ENCODE measurements around the gene DUOX2. TPM values are rescaled to one million over a fixed set of nuclear protein-coding genes. Genes with fewer than 3 reads are reported as not detected.
"Not testable (repeated sequence)": the region's sequence is repeated elsewhere in the genome, so short reads cannot be mapped to it uniquely, and the experiment has no call there.

The DUOX2 gene
- total and polyA plus RNA-seq, 4 donors = 1.0 to 3.8 (median 2.1) TPM

GRCh38 chr15:45058690-45059675 is 55.0 kb downstream of the DUOX2 start:
- H3K27me3 ChIP-seq (ENCODE audit: control insufficient read depth in 3 of 3, insufficient read depth in 3 of 3, low read length in 2 of 3); H3K9me3 ChIP-seq (ENCODE audit: control insufficient read depth in 4 of 4, insufficient read depth in 3 of 4, low read length in 3 of 4); H3K4me3 ChIP-seq; H3K4me1 ChIP-seq (ENCODE audit: control insufficient read depth in 5 of 5, insufficient read depth in 5 of 5, low read length in 5 of 5); DNase-seq; H3K9ac ChIP-seq (ENCODE audit: insufficient read depth in 1 of 2, low read length in 2 of 2); H3K27ac ChIP-seq (ENCODE audit: low read depth in 1 of 2, low read length in 1 of 2); ATAC-seq (ENCODE audit: insufficient read depth, low FRiP score); H3K36me3 ChIP-seq (ENCODE audit: control insufficient read depth in 4 of 4, insufficient read depth in 4 of 4, low read length in 4 of 4): not testable (repeated sequence)
- WGBS, 2 donors = 57 to 82% methylated on average over 3 of the region's 3 CpGs

- H3K9ac ChIP-seq (ENCODE audit: insufficient read depth in 1 of 2, low read length in 2 of 2); ATAC-seq (ENCODE audit: insufficient read depth, low FRiP score); H3K9me3 ChIP-seq (ENCODE audit: control insufficient read depth in 4 of 4, insufficient read depth in 3 of 4, low read length in 3 of 4); H3K4me3 ChIP-seq; H3K27ac ChIP-seq (ENCODE audit: low read depth in 1 of 2, low read length in 1 of 2); DNase-seq; H3K27me3 ChIP-seq (ENCODE audit: control insufficient read depth in 3 of 3, insufficient read depth in 3 of 3, low read length in 2 of 3); H3K4me1 ChIP-seq (ENCODE audit: control insufficient read depth in 5 of 5, insufficient read depth in 5 of 5, low read length in 5 of 5): not testable (repeated sequence)
- WGBS, 2 donors = 92 to 98% methylated on average over 3 of the region's 3 CpGs
- H3K36me3 ChIP-seq (ENCODE audit: control insufficient read depth in 4 of 4, insufficient read depth in 4 of 4, low read length in 4 of 4) = peaks cover 0 to 12% (median 2%) of the 10 kb centered on the region in 4 donors
Observed at GRCh38 chr15:45052676-45053075, 61.3 kb downstream of the DUOX2 start.

GRCh38 chr15:45050587-45050986 is 63.4 kb downstream of the DUOX2 start:
- ATAC-seq (ENCODE audit: insufficient read depth, low FRiP score) (no peak), DNase-seq (no peak)
- no peaks in the 10 kb centered on the region for H3K4me1 ChIP-seq (ENCODE audit: control insufficient read depth in 5 of 5, insufficient read depth in 5 of 5, low read length in 5 of 5)
- H3K9ac ChIP-seq (ENCODE audit: insufficient read depth in 1 of 2, low read length in 2 of 2) = no peak overlapping the region
- no peak overlapping the region for H3K4me3 ChIP-seq
- WGBS, 2 donors = 96 to 98% methylated on average over 1 of the region's 1 CpG
- H3K9me3 ChIP-seq (ENCODE audit: control insufficient read depth in 4 of 4, insufficient read depth in 3 of 4, low read length in 3 of 4) = peaks cover 0 to 3% (median 0%) of the 10 kb centered on the region in 4 donors
- TF ChIP-seq CTCF (IDR thresholded peaks at IDR 0.05; ENCODE audit: control extremely low read depth, extremely low read depth) = no peak
- H3K36me3 ChIP-seq (ENCODE audit: control insufficient read depth in 4 of 4, insufficient read depth in 4 of 4, low read length in 4 of 4) = peaks cover 0 to 12% (median 3%) of the 10 kb centered on the region in 4 donors
- no peaks in the 10 kb centered on the region for H3K27me3 ChIP-seq (ENCODE audit: control insufficient read depth in 3 of 3, insufficient read depth in 3 of 3, low read length in 2 of 3)
- no peak overlapping the region for H3K27ac ChIP-seq (ENCODE audit: low read depth in 1 of 2, low read length in 1 of 2)

- Histone ChIP-seq H3K4me1 (ENCODE audit: control insufficient read depth in 5 of 5, insufficient read depth in 5 of 5, low read length in 5 of 5) (no peaks in the 10 kb centered on the region), H3K4me3 (no peak overlapping the region), H3K9ac (ENCODE audit: insufficient read depth in 1 of 2, low read length in 2 of 2) (no peak overlapping the region), H3K9me3 (ENCODE audit: control insufficient read depth in 4 of 4, insufficient read depth in 3 of 4, low read length in 3 of 4) (peaks cover 0 to 3% (median 0%) of the 10 kb centered on the region in 4 donors), H3K27me3 (ENCODE audit: control insufficient read depth in 3 of 3, insufficient read depth in 3 of 3, low read length in 2 of 3) (no peaks in the 10 kb centered on the region), H3K27ac (ENCODE audit: low read depth in 1 of 2, low read length in 1 of 2) (peak overlapping the region in 1 of 2 donors; percentile 32), H3K36me3 (ENCODE audit: control insufficient read depth in 4 of 4, insufficient read depth in 4 of 4, low read length in 4 of 4) (peaks cover 0 to 12% (median 3%) of the 10 kb centered on the region in 4 donors)
- no peak for DNase-seq
- no peak for TF ChIP-seq CTCF (IDR thresholded peaks at IDR 0.05; ENCODE audit: control extremely low read depth, extremely low read depth)
- 37 to 62% methylated on average over 7 of the region's 7 CpGs for WGBS, 2 donors
- ATAC-seq (ENCODE audit: insufficient read depth, low FRiP score) = peak; percentile 53
Observed at GRCh38 chr15:45048794-45049631, 65.0 kb downstream of the DUOX2 start.

- not testable (repeated sequence) for DNase-seq; ATAC-seq (ENCODE audit: insufficient read depth, low FRiP score); H3K4me1 ChIP-seq (ENCODE audit: control insufficient read depth in 5 of 5, insufficient read depth in 5 of 5, low read length in 5 of 5); H3K9ac ChIP-seq (ENCODE audit: insufficient read depth in 1 of 2, low read length in 2 of 2); H3K9me3 ChIP-seq (ENCODE audit: control insufficient read depth in 4 of 4, insufficient read depth in 3 of 4, low read length in 3 of 4); H3K27ac ChIP-seq (ENCODE audit: low read depth in 1 of 2, low read length in 1 of 2); H3K4me3 ChIP-seq; H3K27me3 ChIP-seq (ENCODE audit: control insufficient read depth in 3 of 3, insufficient read depth in 3 of 3, low read length in 2 of 3)
- peaks cover 1 to 12% (median 3%) of the 10 kb centered on the region in 4 donors for H3K36me3 ChIP-seq (ENCODE audit: control insufficient read depth in 4 of 4, insufficient read depth in 4 of 4, low read length in 4 of 4)
- 64 to 75% methylated on average over 4 of the region's 4 CpGs for WGBS, 2 donors
Observed at GRCh38 chr15:45048449-45048793, 65.6 kb downstream of the DUOX2 start.

GRCh38 chr15:45044270-45044669 is 69.7 kb downstream of the DUOX2 start:
- H3K27me3 ChIP-seq (ENCODE audit: control insufficient read depth in 3 of 3, insufficient read depth in 3 of 3, low read length in 2 of 3); ATAC-seq (ENCODE audit: insufficient read depth, low FRiP score); H3K9me3 ChIP-seq (ENCODE audit: control insufficient read depth in 4 of 4, insufficient read depth in 3 of 4, low read length in 3 of 4); DNase-seq; H3K4me1 ChIP-seq (ENCODE audit: control insufficient read depth in 5 of 5, insufficient read depth in 5 of 5, low read length in 5 of 5); H3K9ac ChIP-seq (ENCODE audit: insufficient read depth in 1 of 2, low read length in 2 of 2); H3K4me3 ChIP-seq; H3K27ac ChIP-seq (ENCODE audit: low read depth in 1 of 2, low read length in 1 of 2): not testable (repeated sequence)
- WGBS, 2 donors = 95 to 100% methylated on average over 1 of the region's 1 CpG
- peaks cover 0 to 11% (median 2%) of the 10 kb centered on the region in 4 donors for H3K36me3 ChIP-seq (ENCODE audit: control insufficient read depth in 4 of 4, insufficient read depth in 4 of 4, low read length in 4 of 4)
